Fibroblast of the aortic adventitia (primary cell): ENCODE data around the gene ANKRD31. TPM values are rescaled to one million over a fixed set of nuclear protein-coding genes. Genes with fewer than 3 reads are reported as not detected.

Experiments used
- DNase-seq: peaks from one replicate; pipeline ENCODE4 v3.0.0-alpha.2; 2010; ENCODE audit warnings: low read depth
- H3K4me3 ChIP-seq: 2 replicates; pipeline ENCODE4 v1.5.1; 2011; ENCODE audit warnings: low read depth, mild to moderate bottlenecking, control low read depth, low read length, moderate library complexity
- total RNA-seq: library from RNA; depleted of rRNA; stranded (reverse); fragments of >200 nt; gene quantifications from 2 replicates; pipeline ENCODE4 v1.2.3, GENCODE V29; 2012; ENCODE audit warnings: low replicate concordance
- TF ChIP-seq, protein P1 (sequence below): IDR thresholded peaks from 2 replicates; pipeline ENCODE4 v1.5.1; 2011; ENCODE audit warnings: mild to moderate bottlenecking, low read length, control low read depth, inconsistent platforms; ENCODE audit not compliant: insufficient read depth

The ANKRD31 gene
- total RNA-seq, 1 donor, result 0.18 TPM

DNA sequence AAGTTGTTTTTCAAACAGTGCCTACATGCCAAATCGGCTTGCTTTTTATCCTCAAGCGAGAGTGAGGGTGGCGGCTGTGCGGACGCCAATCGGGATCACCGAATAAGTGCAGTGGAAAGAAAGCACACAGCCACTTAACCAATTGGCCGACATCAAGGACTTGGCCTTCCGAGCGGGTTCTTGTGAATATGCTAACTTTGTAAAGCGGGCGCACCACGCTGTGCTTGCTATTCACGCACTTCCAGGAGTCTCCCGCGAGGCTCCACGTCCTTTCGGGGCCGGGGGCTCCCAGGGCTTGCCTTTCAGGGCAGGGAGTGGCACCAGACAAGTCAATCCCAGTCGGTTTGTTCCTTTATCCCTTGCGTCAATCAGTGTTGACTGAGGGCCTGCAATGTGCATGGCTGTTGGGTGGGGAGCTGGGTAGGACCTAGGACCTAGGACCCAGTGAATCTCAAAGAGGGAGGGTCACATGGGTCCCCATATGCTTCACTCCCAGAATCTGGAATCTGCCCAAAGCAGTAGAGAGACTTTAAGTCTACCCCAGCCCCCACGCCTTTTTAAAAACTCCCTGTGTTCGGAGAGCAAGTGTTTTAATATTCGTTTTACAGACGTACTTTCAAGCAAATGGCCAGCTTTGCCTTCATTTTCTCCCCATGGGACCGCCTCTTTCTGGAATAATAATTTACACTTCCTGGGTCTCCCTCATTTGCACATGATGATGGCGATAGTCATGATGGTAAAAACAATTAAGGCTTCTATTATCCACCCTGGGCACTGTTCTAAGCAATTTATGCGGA lies 182.3 kb downstream of the ANKRD31 start:
- DNase-seq, result no peak
- H3K4me3 ChIP-seq, result peak overlapping the region; percentile 71
- TF ChIP-seq, protein P1, sequence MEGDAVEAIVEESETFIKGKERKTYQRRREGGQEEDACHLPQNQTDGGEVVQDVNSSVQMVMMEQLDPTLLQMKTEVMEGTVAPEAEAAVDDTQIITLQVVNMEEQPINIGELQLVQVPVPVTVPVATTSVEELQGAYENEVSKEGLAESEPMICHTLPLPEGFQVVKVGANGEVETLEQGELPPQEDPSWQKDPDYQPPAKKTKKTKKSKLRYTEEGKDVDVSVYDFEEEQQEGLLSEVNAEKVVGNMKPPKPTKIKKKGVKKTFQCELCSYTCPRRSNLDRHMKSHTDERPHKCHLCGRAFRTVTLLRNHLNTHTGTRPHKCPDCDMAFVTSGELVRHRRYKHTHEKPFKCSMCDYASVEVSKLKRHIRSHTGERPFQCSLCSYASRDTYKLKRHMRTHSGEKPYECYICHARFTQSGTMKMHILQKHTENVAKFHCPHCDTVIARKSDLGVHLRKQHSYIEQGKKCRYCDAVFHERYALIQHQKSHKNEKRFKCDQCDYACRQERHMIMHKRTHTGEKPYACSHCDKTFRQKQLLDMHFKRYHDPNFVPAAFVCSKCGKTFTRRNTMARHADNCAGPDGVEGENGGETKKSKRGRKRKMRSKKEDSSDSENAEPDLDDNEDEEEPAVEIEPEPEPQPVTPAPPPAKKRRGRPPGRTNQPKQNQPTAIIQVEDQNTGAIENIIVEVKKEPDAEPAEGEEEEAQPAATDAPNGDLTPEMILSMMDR, result no peak

GRCh38 chr5:75053304-75054133 lies 183.2 kb downstream of the ANKRD31 start:
- peak overlapping the region; percentile 71 for H3K4me3 ChIP-seq
- TF ChIP-seq, protein P1, result no peak
- DNase-seq, result peak; percentile 65

GRCh38 chr5:75053054-75053303 lies 183.7 kb downstream of the ANKRD31 start:
- peak overlapping the region; percentile 71 for H3K4me3 ChIP-seq
- no peak for DNase-seq
- TF ChIP-seq, protein P1, result no peak

DNA sequence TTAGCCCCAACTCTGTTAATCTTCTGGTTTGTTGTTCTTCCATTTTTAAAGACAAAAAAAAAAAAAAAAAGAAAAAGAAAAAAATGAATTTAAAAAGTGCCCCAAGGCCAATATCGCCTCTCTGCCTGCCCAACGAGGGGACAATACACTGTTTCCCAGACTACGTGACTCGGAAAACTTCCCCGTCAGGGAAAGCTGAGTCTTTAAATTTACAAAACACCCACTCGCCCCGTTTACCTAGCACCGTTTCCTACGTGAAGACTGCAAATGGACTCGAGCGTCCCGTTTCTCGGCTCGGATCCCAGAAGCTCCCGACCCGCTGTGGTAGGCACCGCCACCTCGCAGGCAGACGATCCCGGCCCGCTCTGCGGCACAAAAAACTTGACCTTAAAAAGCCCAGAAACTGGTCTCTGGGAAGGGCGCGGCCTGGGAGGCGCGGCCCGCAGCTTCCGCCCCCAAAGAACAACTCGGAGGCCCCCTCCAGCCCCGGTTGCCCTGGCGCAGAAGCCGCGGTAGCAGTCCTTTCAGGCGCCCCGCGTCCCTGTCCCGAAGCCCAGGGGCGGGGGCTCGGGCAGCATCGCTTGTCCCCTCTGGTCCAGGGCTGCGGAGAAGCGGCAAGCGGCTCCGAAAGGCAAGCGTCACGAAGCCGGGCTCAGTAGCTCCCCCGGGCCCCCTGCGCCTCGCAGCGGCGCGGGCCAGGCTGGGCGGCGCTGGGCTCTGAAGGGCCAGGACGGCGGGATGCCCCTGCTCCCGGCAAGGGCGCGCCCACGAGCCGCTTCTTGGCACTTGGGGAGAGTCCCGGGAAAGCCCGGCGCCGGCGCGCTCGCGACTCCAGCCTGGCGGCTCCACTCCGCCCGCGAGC lies 184.3 kb downstream of the ANKRD31 start, which contains the start of gene GCNT4:
GCNT4 (minus strand) TSS at position 367 of the 862 bp plus-strand sequence. CDS start 22,521 bp downstream, outside the sequence.
- peak within 1 kb of the TSS; percentile 71 for H3K4me3 ChIP-seq
- TF ChIP-seq, protein P1, result no peak
- DNase-seq, result peak; percentile 34

DNA sequence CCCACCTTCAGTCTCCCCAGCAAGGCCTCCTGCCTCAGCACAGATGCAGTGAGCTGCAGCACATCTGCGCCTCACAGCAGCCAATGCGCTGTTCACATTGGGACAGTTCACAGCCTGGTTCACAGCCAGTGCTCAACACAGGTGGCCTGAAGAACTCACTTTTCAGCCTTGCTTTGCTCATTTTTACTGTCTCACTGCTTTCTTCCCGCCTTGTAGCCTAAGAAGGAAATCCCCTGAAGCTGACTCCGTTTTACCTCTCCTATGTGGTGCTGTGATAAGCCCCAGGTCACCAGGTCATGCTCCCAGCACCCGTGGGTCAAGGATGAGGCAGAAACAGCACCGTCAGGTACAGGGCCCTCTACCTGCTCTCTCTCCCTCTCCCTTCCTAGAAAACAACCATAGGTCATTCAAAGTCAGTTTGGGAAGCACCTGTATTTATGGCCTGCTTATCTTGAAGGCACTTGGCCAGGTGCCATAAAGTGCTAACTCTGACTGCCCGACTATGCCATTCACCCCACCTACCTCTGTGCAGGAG lies 185.4 kb downstream of the ANKRD31 start:
- no peak overlapping the region for H3K4me3 ChIP-seq
- TF ChIP-seq, protein P1, result no peak
- no peak for DNase-seq

DNA sequence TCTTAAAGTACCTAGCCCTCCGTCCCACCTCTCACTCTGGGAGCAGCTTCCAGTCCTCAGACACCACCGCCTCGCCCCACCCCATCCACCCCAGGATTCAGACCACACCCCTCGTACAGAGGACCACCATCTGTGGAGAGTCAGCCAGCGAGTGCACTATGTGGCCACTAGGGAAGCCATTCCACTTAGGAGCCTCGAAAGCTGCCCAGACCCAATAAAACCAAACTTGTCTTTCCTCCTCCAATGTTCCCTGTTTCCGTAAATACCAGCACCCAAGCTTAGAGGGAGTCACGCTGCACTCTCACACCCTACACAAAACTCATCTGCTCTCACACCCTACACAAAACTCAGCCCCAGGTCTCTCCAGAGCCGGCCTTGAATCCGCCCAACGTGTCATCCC lies 186.3 kb downstream of the ANKRD31 start:
- no peak overlapping the region for H3K4me3 ChIP-seq
- TF ChIP-seq, protein P1, result peak; percentile 22
- no peak for DNase-seq
